HG03439 (cell line): ENCODE data around the gene DHX40.
"Not testable (repeated sequence)": the region's sequence is repeated elsewhere in the genome, so short reads cannot be mapped to it uniquely, and the experiment has no call there.

Experiments
- ATAC-seq: cut with Tn5 transposase; IDR thresholded peaks from one replicate; pipeline ENCODE4 v1.9.1; 2021; ENCODE audit warnings: mild to moderate bottlenecking, moderate library complexity; ENCODE audit not compliant: unreplicated experiment

DHX40 gene, protein sequence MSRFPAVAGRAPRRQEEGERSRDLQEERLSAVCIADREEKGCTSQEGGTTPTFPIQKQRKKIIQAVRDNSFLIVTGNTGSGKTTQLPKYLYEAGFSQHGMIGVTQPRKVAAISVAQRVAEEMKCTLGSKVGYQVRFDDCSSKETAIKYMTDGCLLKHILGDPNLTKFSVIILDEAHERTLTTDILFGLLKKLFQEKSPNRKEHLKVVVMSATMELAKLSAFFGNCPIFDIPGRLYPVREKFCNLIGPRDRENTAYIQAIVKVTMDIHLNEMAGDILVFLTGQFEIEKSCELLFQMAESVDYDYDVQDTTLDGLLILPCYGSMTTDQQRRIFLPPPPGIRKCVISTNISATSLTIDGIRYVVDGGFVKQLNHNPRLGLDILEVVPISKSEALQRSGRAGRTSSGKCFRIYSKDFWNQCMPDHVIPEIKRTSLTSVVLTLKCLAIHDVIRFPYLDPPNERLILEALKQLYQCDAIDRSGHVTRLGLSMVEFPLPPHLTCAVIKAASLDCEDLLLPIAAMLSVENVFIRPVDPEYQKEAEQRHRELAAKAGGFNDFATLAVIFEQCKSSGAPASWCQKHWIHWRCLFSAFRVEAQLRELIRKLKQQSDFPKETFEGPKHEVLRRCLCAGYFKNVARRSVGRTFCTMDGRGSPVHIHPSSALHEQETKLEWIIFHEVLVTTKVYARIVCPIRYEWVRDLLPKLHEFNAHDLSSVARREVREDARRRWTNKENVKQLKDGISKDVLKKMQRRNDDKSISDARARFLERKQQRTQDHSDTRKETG

DNA sequence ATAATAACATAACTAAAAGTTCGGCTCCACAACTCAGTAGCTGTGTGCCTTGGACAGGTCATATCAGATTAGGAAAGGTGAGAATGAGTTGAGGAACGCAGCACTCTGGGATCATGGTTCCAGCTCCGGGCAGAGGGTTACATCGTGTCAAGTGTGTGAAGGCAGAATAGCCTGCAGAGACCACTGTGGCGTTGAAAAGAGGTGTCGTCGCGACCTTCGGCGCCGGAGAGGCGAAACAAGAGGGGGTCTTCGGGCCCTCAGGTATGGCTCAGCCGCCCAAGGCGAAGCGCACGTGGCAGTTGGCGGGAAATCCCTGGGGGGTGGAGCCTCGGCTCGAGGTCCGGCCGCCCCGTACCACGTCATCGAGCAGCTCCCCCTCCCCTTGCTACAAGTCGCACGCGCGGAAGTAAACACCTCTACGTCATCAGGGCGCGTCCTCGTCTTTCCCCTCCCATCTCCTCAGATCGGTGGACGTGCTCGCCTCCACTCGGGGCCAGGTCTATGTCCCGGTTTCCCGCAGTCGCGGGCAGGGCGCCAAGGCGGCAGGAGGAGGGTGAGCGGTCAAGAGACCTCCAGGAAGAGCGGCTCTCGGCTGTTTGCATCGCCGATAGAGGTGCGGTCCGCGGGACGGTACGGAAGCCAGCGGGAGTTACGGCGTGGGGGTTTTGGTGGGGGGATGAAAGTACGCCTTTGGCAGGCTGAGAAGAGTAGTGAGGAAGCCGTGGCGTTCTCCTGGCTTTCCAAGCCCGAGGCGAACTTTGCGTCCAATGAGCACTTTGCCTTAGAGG, at the start of gene DHX40:
DHX40 (plus strand) TSS at position 440 of the 788 bp plus-strand sequence; CDS start at position 502, 62 bp downstream.
- ATAC-seq = peak; percentile 76

DNA sequence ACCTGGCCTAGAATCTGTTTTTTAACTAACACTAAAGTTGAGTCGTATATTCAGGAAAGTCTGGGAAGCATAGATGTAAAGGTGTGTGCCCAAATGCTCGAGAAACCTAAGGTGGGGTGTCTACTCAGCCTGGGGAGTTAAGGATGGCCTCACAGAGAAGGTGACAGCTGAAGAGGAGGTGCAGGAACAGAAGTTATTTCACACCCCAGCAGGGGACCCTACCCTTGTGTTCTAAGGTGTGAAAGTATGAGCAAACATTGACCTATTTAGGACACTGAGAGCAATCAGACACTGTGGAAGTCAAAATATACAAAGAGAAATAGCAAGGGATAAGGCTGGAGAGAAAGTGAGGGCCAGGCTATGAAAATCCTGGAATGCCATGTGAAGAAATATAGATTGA, 49.0 kb upstream of the DHX40 start:
- ATAC-seq = no peak

DNA sequence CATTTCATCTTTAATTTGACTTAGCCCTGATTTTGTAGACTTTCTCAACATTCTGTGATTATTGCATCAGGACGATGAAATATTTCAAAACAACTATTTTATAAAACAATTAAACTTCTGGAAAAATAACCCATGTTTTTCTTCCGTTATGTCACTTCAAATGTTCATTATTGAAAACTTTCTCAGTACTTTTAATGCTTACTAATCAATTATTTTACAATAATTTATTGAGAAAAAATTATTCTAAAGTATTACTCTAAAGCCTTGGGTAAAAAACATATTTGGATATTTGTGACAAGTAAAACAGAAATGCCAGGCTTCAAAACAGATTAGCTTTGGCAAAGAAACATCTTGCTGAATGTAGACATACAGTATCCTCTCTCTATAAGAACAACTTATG, 46.3 kb upstream of the DHX40 start:
- no peak for ATAC-seq

DNA sequence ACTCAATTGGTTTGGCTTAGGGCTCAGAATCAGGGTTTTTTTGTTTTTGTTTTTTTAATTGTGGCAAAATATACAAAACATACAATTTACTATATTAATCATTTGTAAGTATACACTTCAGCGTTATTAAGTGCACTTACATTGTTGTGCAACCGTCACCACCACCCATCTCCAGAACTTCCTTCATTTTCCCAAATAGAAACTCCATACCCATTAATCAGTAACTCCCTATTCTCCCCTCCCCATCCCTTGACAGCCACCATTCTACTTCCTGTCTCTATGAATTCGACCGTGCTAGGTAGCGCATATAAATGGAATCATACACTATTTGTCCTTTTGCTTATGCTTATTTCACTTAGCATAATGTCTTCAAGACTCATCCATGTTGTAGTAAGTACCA, 45.2 kb upstream of the DHX40 start:
- ATAC-seq = no peak

DNA sequence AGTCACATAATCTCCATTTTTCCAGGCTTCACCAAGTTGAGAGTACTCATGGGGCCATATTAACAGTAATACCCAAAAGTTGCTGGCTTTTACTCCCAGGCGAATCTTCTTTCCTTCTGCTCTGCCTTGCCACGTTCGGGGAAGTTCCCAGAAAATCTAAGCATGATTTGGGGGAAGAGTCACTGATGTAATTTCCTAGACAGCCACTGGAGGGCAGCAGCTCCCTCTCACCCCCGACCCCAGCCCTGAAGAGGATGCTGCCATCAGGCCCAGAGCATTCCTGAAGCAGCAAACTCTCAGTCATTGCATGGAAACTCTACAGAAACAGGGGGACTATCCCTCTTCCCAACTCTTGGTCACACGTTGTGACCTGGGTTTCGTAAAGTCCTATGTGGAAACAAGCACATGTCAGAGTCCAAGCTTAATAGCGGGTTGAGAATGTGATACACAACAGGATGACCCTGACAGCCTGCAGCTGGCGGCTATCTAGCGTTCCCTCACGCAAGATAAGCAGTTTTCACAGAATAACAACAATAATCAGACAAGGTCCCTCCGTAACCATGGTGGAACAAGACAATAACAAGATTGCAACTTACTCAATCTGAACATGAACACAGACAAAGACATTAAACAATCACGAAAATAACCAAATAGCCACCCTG, 43.8 kb upstream of the DHX40 start:
- no peak for ATAC-seq

DNA sequence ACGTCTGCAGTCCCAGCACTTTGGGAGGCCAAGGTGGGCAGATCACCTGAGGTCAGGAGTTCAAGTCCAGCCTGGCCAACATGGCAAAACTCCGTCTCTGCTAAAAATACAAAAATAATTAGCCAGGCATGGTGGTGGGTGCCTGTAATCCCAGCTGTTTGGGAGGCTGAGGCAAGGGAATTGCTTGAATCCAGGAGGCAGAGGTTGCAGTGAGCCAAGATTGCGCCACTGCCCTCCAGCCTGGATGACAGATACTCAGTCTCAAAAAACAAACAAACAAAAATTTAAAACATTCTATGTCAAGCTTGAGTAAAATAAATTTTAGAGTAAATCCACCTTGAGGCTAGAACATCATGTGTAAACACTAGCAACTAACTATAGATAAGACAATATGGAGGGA, 40.5 kb upstream of the DHX40 start:
- ATAC-seq = not testable (repeated sequence)

DNA sequence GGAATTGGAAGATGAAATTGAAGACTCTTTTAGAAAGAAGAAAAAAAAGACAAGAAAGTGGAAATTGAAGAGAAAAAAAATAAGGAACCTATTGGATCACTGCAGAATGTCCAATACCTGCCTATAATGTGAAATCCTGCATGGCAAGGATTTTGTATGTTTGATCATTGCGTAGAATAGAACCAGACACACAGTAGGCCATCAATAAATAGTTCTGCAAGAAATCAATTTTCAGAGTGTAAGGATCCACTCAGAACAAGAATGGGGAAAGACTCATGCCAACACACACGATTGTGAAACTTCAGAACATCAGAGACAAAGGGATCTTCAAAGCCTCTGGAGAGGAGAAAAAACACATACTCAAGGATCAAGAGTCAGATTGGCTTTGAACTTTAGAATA, 39.7 kb upstream of the DHX40 start:
- no peak for ATAC-seq

DNA sequence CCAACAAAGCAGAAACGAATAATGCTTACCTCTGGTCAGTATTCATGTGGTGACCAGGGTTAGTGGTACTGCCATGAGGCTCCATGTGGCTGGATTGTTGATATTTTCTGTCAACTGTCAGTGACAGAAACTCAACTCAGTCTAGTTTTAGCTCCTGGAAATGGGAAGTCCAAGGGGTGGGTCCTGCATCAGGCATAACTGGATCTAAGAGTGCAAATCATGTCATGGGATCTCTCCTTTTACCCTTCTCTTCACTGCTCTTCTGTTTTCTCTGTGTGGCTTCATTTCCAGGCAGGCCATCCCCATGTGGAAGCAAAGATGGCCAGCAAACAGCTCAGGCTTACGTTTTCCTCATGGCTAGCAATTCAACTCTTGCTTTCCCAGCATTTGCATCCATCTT, 39.0 kb upstream of the DHX40 start:
- no peak for ATAC-seq

DNA sequence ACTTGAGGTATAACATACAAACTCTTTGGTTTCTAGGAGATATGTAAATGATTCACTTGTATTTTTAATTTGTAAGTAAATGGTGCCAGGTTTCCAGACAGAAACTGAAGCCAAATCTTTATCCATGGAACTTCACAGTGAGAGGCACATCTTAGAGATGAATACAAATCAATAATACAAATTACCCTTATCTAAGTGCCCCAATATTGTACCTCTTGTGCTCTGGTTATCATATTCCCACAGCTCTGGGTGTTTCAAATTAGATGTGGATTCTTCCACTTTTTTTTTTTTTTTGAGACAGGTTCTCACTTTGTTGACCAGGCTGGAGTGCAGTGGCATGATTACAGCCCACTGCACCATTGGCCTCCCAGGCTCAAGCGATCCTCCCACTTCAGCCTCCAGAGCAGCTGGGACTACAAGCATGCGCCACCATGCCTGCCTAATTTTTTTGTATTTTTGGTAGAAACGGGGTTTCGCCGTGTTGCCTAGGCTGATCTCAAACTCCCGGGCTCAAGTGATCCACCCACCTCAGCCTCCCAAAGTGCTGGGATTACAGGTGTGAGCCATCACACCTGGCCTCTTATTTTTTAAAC, 38.0 kb upstream of the DHX40 start:
- ATAC-seq = no peak

DNA sequence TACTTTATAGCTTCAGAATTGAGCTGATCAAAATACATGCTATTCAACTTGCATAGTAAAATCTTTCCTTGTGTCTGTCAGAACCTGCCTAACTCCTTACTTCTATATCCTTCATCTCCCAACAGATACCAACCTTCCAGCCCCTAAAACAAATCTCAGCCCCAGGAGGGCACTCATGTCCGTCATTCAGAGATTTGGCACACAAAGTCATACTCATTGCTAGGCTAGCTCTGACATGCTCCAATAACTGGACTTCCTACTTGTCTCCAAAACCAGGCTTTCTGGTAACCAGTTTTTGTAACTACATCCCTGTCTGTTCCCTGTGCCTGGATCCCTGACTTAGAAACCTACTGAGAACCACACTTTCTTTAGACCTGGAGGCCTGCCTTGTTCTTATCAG, 37.5 kb upstream of the DHX40 start:
- ATAC-seq = no peak

DNA sequence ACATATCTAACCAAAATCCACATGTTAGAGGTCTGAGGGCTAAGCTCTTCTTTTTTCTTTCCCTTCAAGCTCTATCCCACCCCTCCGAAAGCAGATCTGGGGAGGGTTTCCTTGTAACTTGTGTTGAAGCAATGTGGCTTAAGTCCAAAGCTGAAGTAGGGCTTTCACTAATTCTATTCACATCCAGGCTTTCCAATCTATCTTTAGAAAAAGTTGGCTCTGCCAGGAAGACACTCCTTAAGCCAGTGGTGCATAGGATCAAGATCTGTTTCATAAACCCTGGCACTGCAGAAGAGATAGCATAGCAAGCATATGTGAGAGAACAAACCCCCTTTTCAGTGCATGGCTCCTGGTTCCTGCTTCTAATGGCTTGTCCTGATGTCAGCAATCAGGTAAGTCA, 34.9 kb upstream of the DHX40 start:
- no peak for ATAC-seq

DNA sequence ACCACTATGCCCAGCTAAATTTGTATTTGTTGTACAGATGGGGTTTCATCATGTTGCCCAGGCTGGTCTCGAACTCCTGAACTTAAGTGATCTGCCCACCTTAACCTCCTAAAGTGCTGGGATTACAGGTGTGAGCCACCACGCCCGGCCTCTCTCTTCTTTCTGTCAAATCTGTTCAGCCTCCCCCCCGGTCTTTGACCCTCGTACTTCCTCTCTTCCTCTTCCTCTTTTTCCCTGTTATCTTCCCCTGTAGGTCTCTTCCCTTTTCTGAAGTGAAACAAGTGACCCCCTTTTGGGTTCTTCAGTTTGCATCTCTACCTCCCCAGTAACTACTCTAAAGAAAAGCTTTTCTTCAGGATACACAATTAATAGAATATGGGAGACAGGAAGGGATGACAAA, 31.7 kb upstream of the DHX40 start:
- ATAC-seq = no peak

DNA sequence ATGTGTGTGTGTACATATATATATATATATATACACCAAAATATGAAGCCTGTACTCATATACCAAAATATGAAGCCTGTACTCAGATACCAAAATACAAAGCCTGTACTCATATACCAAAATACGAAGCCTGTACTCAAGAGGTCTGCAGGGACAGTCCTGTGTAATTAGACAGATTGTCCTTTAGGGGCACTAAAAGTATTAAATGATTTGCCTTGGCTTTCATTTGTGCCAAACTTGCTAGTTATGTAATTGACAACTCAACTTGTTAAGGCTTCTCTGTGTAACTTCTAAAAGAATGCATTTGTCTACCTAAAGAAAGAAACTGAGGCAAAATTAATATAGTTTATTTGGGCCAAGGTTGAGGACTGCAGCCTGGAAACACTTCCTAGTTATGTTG, 30.8 kb upstream of the DHX40 start:
- no peak for ATAC-seq

DNA sequence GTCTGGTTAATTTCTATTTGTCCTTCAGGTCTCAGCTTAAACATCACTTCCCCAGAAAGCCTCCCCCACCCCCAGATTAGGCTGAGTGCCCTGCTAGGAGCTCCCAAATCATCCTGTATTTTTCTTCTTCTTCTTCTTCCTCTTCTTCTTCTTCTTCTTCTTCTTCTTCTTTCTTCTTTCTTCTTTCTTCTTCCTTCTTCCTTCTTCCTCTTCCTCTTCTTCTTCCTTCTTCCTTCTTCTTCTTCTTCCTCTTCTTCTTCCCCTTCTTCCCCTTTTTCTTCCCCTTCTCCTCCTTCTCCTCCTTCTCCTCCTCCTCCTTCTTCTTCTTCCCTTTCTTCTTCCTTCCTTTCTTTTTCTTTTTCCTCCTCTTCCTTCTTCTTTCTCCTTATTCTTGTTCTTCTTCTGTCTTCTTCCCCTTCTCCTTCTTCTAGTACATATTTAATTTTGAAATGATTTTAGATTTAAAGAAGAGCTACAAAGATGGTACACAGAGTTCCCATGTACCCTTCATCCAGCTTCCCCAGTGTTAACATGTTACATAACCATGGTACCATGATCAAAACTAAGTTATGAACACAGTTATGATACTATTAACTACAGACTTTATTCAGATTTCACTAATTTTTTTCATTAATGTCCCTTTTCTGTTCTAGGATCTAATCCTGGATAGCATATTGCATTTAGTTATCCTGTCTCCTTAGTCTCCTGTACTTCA, 27.1 kb upstream of the DHX40 start:
- no peak for ATAC-seq

DNA sequence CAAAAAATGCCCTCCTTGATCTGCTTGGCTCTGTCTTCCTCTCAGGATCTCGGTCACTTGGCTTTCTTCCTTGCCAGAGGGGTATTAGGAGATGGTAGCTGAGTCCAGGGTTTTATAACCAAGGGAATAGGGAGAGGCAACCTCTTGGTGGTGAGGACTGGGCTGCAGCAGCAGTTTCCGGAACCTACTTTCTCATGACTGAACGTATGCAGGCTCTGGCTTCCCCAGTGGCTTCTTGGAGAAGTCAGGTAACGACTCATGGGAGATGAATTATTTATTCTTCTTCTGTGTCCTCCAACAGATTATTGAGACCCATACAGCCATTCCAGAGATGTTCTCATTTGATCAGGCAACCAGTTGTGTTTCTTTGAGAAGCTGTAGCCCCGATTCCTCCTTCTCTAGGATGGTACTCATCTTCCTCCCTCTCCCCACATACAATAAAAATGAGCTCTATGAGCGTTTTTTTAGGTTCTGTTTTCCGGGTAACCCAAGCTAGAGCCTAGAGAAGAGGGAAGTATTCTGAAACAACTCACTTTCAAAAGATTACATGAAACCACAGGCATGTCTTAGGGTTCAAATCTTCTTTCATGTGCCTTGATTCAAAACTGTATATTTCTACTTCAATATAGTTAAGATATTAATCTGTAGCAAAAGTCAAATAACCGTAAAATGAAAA, 22.3 kb upstream of the DHX40 start:
- no peak for ATAC-seq

DNA sequence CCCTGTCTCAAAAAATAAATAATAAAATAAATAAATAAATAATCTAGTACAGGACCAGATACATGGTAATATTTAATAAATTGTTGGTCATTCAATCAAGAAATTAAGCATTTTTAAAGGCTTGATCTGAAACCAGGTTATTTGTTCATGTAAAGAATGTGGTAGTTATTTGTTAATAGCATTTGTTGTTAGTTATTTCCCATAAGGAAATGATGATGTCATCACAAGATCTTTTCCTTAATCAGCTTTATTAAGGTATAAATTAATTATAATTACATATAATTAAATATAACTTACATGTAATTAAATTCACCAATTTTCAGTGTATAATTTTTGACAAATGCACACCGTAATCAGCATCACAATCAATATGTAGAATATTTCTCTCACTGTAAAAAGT, 19.5 kb upstream of the DHX40 start:
- no peak for ATAC-seq

DNA sequence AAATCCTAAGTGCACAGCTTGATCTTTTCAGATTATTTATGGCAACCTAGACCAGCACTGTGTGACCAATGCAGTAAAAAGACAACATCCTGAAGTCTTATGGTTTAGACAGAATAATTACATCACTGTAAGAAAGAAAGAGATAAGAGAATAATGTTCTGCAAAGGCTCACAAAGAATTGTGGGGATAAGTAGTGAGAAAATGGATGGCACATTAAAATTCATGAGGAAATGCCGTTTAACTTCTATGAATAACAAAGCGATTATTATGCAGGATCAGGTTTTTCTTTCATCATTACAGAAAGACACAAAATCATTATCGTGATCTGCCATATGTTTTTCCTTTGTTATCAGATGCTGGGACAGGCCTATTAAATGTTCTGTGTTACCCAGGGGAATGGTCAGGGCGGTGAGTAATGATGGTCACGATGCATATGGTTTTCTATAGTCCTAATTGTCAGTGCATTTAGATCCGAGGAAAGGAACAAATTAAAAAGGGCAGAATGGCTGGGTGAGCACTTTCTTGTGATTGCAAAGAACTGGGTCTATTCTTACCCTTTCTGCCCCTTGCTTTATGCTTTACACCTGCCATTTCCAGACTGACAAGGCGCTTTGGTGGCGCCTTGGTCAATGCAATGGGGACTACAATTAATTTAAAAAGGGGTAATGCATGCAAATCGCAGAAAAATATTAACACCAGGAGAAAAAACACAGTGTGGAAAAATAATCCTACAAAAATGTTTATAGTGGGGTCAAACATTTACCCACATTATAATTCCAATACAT, 18.1 kb upstream of the DHX40 start:
- no peak for ATAC-seq

DNA sequence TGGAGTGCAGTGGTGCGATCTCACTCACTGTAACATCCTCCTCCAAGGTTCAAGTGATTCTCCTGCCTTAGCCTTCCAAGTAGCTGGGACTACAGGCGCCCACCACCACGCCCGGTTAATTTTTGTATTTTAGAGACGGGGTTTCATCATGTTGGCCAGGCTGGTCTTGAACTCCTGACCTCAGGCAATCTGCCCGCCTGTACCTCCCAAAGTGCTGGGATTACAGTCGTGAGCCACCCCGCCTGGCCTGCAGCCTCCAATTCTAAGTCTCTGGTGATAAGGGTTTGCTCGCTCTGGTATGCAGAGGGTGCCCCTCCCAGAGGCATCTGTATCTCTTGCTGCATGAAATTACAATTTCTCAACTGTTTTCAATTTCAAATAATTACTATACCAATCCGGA, 16.4 kb upstream of the DHX40 start:
- ATAC-seq = not testable (repeated sequence)

DNA sequence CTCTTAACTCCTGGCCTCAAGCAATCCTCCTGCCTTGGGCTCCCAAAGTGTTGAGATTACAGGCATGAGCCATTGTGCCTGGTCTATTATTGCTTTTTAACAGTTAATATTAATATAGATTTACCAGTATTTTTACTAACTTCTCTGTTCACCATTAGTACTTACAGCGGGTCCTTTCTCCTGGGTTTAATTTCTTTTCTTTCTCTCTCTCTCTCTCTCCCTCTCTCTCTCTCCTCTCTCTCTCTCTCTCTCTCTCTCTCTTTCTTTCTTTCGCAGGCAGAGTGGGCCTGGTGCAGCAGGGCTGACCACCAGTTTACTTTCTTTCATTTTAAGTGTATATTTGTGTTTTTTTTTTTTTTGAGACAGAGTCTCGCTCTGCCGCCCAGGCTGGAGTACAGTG, 14.7 kb upstream of the DHX40 start:
- no peak for ATAC-seq
